Measurements from ENCODE around the gene CRHR2.

The CRHR2 gene

GRCh38 chr7:30681331-30681797 lies 892 bp downstream of the CRHR2 start:
- no peak overlapping the region for H3K27ac ChIP-seq
- TF ChIP-seq CTCF (IDR thresholded peaks at IDR 0.05): no peak
- H3K9me3 ChIP-seq: no peaks in the 10 kb centered on the region
- H3K27me3 ChIP-seq: peaks cover 99% of the 10 kb centered on the region
- H3K4me1 ChIP-seq (ENCODE audit: control insufficient read depth in 1 of 2, insufficient read depth in 1 of 2, low read depth in 1 of 2, low read length in 1 of 2): peaks cover 0 to 9% of the 10 kb centered on the region in 2 experiments
- no peak overlapping the region for H3K4me3 ChIP-seq (ENCODE audit: low read depth in 1 of 2, low read length in 1 of 2)
- no peaks in the 10 kb centered on the region for H3K36me3 ChIP-seq

- Histone ChIP-seq H3K27me3 (peaks cover 93% of the 10 kb centered on the region), H3K9me3 (no peaks in the 10 kb centered on the region), H3K4me3 (ENCODE audit: low read depth in 1 of 2, low read length in 1 of 2) (no peak overlapping the region), H3K4me1 (ENCODE audit: control insufficient read depth in 1 of 2, insufficient read depth in 1 of 2, low read depth in 1 of 2, low read length in 1 of 2) (peaks cover 0 to 9% of the 10 kb centered on the region in 2 experiments), H3K36me3 (no peaks in the 10 kb centered on the region), H3K27ac (no peak overlapping the region)
- TF ChIP-seq CTCF (IDR thresholded peaks at IDR 0.05): no peak
Measured at GRCh38 chr7:30679664-30680063, 2.6 kb downstream of the CRHR2 start.

- peaks cover 84% of the 10 kb centered on the region for H3K27me3 ChIP-seq
- H3K9me3 ChIP-seq: no peaks in the 10 kb centered on the region
- H3K36me3 ChIP-seq: no peaks in the 10 kb centered on the region
- no peak overlapping the region for H3K4me3 ChIP-seq (ENCODE audit: low read depth in 1 of 2, low read length in 1 of 2)
- H3K27ac ChIP-seq: no peak overlapping the region
- peaks cover 0 to 9% of the 10 kb centered on the region in 2 experiments for H3K4me1 ChIP-seq (ENCODE audit: control insufficient read depth in 1 of 2, insufficient read depth in 1 of 2, low read depth in 1 of 2, low read length in 1 of 2)
- TF ChIP-seq CTCF (IDR thresholded peaks at IDR 0.05): no peak
Measured at GRCh38 chr7:30678805-30679204, 3.5 kb downstream of the CRHR2 start.

GRCh38 chr7:30674876-30675275 lies 7.4 kb downstream of the CRHR2 start:
- no peaks in the 10 kb centered on the region for H3K9me3 ChIP-seq
- no peaks in the 10 kb centered on the region for H3K4me1 ChIP-seq (ENCODE audit: control insufficient read depth in 1 of 2, insufficient read depth in 1 of 2, low read depth in 1 of 2, low read length in 1 of 2)
- H3K4me3 ChIP-seq (ENCODE audit: low read depth in 1 of 2, low read length in 1 of 2): no peak overlapping the region
- H3K36me3 ChIP-seq: no peaks in the 10 kb centered on the region
- TF ChIP-seq CTCF (IDR thresholded peaks at IDR 0.05): no peak
- no peak overlapping the region for H3K27ac ChIP-seq
- peaks cover 53% of the 10 kb centered on the region for H3K27me3 ChIP-seq

GRCh38 chr7:30674420-30674819 lies 7.8 kb downstream of the CRHR2 start:
- Histone ChIP-seq H3K27me3 (peaks cover 48% of the 10 kb centered on the region), H3K36me3 (no peaks in the 10 kb centered on the region), H3K4me1 (ENCODE audit: control insufficient read depth in 1 of 2, insufficient read depth in 1 of 2, low read depth in 1 of 2, low read length in 1 of 2) (no peaks in the 10 kb centered on the region), H3K27ac (no peak overlapping the region), H3K4me3 (ENCODE audit: low read depth in 1 of 2, low read length in 1 of 2) (no peak overlapping the region), H3K9me3 (no peaks in the 10 kb centered on the region)
- TF ChIP-seq CTCF (IDR thresholded peaks at IDR 0.05): no peak

All from neutrophil (primary cell).